ENCODE measurements around the gene SPRY2.

GRCh38 chr13:80374444-80374843 lies 33.5 kb upstream of the SPRY2 start:
- no peak for TF ChIP-seq CTCF (IDR thresholded peaks at IDR 0.05)
- TF ChIP-seq POLR2AphosphoS5 (IDR thresholded peaks at IDR 0.05): no peak
- no peak for TF ChIP-seq POLR2A (IDR thresholded peaks at IDR 0.05)
- no peak for TF ChIP-seq EP300 (IDR thresholded peaks at IDR 0.05)

All from suprapubic skin (tissue), 4 donors.